CD4-positive, alpha-beta T cell treated with Interleukin-21 for 1 hour (primary cell): Measurements from ENCODE around the gene TIAM2.
"Not testable (repeated sequence)": the region's sequence is repeated elsewhere in the genome, so short reads cannot be mapped to it uniquely, and the experiment has no call there.

Experiments used
- DNase-seq: peaks from one replicate; pipeline ENCODE4 v3.0.0-alpha.2; 2020

TIAM2 gene

GRCh38 chr6:155066361-155066760 lies 71.2 kb downstream of the TIAM2 start:
- no peak for DNase-seq

GRCh38 chr6:155066921-155067680 lies 72.0 kb downstream of the TIAM2 start:
- no peak for DNase-seq

- no peak for DNase-seq
Observed at GRCh38 chr6:155067956-155068615, 73.0 kb downstream of the TIAM2 start.

GRCh38 chr6:155069543-155069942 lies 74.4 kb downstream of the TIAM2 start:
- no peak for DNase-seq

GRCh38 chr6:155075930-155076695 lies 81.0 kb downstream of the TIAM2 start:
- DNase-seq = no peak

- DNase-seq = no peak
Observed at GRCh38 chr6:155077331-155077730, 82.2 kb downstream of the TIAM2 start.

GRCh38 chr6:155077784-155078183 lies 82.7 kb downstream of the TIAM2 start:
- DNase-seq = no peak

- no peak for DNase-seq
Observed at GRCh38 chr6:155078331-155078745, 83.2 kb downstream of the TIAM2 start.

GRCh38 chr6:155079985-155080452 lies 84.9 kb downstream of the TIAM2 start:
- DNase-seq = no peak

GRCh38 chr6:155080881-155081845 lies 86.0 kb downstream of the TIAM2 start:
- no peak for DNase-seq

- no peak for DNase-seq
Observed at GRCh38 chr6:155084431-155085123, 89.5 kb downstream of the TIAM2 start.

GRCh38 chr6:155085582-155086257 lies 90.6 kb downstream of the TIAM2 start:
- no peak for DNase-seq

GRCh38 chr6:155088856-155089255 lies 93.7 kb downstream of the TIAM2 start:
- no peak for DNase-seq

GRCh38 chr6:155089746-155090145 lies 94.6 kb downstream of the TIAM2 start:
- no peak for DNase-seq

- DNase-seq = no peak
Observed at GRCh38 chr6:155090166-155090565, 95.1 kb downstream of the TIAM2 start.

- no peak for DNase-seq
Observed at GRCh38 chr6:155091756-155092155, 96.6 kb downstream of the TIAM2 start.

- DNase-seq = peak; percentile 45
Observed at GRCh38 chr6:155093430-155093829, 98.3 kb downstream of the TIAM2 start.

- DNase-seq = no peak
Observed at GRCh38 chr6:155100087-155100486, 105.0 kb downstream of the TIAM2 start.

GRCh38 chr6:155100591-155100990 lies 105.5 kb downstream of the TIAM2 start:
- no peak for DNase-seq

- DNase-seq = not testable (repeated sequence)
Observed at GRCh38 chr6:155103083-155103645, 108.0 kb downstream of the TIAM2 start.
